GM19324 (cell line): ENCODE results near the gene MYOM3.
"Not testable (repeated sequence)": the region's sequence is repeated elsewhere in the genome, so short reads cannot be mapped to it uniquely, and the experiment has no call there.

ENCODE experiments used
- ATAC-seq: cut with Tn5 transposase; IDR thresholded peaks from one replicate; pipeline ENCODE4 v1.9.1; 2021; ENCODE audit warnings: mild to moderate bottlenecking, moderate library complexity; ENCODE audit not compliant: unreplicated experiment, low FRiP score

Gene MYOM3

DNA sequence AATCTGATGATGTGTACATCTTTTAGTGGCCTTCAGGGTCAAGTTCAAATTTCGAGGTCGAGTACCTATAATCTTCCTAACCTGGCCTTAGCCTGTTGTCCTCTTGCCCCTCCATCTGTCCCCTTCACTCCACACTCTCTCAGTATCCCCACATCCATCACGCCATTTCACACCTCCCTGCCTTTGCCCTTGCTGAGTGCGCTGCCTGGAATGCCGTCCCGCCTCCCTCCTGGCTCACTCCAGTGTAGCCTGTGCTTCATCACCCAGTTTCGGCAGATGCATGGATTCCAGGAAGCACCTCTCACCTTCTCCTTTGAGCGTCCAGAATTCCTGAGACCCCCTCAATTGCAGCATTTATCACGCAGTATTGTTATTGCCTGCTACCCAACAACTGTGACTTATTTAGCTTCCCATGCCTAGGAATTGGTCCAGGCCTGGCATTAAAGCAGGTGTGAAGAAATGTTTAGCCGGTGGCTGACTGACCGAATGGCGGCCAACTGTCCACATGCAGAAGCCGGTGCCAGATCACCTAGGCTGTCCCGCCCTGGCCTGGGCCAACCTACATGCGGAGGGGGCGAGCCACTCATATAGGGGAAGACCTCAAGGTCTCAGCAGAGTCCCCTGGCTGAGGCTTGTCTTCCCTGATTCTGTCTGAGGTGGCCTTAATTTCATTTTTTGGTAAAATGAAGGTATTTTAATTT, 34.5 kb downstream of the MYOM3 start:
- no peak for ATAC-seq

DNA sequence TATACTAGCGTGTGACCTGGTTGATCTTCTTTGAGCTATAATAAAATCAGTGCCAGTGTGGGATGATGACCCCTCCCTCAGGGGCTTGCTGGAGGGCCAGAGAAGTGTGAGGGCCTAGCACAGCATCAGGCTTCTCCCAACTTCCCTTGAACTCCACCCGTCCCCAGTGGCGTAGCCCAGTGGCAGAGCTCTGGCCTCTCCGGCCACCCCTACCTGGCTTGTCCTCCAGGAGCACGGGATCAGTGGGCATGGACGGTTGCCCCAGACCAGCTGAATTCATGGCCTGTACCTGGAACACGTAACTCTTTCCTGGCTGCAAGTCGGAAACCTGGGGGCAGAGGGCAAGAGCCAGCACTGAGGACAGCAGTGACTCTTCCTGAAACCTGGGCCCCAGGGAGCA, 36.0 kb downstream of the MYOM3 start:
- ATAC-seq = no peak

DNA sequence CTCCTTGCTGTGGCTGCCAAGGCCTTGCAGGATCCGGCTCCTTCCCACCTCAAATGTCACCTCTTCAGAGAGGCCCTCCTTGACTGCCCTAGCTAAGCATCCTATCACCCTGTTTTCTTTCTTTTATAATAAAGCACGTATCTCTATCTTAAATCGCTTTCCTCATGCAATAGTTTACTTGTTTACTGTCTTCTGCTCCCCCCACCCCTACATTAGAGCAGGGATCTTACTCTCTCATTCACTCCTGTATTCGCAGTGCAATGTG, 36.4 kb downstream of the MYOM3 start:
- no peak for ATAC-seq

DNA sequence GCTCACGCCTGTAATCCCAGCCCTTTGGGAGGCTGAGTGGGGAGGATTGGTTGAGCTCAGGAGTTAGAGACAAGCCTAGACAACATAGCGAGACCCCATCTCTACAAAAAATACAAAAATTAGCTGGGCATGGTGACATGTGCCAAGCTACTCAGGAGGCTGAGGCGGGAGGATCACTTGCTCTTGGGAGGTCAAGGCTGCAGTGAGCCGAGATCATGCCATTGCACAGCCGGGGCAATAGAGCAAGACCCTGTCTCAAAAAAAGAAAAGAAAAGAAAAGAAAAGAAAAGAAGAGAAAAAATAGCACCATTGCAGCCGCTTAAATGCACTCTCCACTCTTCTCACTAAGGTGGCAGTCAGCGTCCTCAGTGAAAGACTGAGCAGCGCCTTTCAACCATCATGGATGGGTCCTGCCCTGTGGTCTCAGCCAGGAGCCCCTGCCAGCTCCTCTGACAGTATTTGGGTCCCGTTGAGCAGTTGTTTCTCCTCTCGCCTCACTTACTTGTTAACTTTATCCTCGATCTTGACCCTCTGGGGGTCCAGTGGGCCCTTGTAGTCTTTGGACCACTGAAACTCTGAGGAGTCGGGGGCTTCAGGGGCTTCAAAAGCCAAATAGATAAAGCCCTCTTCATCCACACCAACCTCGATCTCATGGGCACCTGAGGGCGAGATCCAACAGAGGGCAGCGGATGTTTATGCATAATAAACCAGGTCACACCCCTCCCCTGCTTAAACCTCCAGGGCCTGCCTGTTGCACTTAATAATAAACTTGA, 36.9 kb downstream of the MYOM3 start:
- no peak for ATAC-seq

DNA sequence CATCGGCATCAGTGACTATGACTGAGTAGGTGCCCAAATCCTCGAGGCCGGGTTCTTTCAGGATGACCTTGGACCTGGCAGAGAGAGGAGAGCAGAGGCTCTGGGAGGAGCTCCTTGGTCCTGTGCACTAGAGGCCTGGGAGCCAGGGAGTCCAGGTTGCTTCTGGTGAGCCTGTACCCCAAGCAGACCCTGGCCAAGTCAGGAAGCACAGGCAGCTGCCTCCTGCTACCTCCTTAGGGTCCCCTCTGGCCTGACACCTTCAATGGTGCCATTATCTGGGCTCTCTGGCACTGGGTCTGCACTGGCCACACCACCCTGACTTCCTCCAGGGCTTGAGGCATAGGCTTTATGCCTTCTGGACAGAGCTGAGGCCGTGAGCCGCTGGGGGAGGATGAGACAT, 37.7 kb downstream of the MYOM3 start:
- no peak for ATAC-seq

DNA sequence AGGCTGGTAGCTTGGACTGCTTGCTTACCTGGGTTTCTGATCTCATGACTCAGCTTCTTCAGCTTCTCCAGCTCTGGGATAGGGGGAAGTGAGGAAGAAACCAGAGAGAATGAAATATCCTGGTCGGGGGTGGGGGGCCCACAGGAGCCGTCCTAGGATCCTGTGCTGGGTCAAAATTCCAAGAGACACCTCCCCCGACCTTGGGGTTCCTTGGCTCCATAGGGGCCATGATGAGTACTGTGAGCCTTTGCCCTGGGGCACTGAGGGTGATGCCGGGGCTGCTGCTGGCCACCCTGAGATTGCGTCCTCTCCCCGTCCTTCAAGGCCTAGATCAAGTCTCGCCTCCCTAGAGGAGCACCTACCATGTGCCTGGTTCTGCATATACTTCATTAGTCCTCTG, 40.0 kb downstream of the MYOM3 start:
- ATAC-seq = no peak

DNA sequence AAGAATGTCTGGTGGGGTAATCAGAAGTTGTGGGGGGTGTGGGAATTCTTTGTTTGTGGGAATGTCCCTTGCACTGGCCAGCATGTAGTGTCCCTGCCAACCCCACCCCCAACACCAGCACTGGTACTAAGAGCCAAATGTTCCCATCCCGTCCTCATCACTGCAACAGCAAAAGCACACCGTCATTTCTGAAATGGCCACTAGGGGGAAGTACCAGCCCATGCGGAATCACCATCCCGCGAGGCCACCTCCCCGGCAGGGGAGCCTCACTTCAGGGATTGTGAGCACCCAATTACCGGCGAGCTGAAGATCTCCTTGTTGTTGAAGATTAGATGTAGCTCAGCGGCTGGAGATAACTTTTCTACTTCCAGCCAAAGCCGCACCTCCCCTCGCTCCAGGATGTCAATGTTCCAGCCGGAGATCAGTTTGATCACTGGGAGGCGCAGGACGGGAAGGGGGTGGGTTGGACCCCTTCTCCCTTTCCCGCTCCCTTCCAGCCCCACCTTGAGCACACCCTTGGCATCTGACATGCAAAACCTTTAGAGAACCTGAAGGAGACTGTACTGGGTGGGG, 41.0 kb downstream of the MYOM3 start:
- no peak for ATAC-seq

DNA sequence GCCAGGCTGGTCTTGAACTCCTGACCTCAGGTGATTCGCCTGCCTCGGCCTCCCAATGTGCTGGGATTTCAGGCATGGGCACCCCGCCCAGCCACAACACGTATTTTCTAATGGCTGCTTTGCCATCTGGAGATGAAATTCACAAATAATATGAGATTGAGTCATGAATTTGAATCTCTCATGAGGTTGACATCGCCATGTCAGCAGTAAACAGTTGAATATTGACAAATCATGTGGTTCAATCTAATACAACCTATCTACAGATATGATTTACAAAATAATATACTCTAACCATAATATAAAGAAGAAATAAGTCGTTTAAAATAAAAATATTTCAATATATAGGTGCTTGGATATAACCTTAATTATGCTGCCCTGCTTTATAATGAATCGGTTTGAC, 42.1 kb downstream of the MYOM3 start:
- no peak for ATAC-seq

DNA sequence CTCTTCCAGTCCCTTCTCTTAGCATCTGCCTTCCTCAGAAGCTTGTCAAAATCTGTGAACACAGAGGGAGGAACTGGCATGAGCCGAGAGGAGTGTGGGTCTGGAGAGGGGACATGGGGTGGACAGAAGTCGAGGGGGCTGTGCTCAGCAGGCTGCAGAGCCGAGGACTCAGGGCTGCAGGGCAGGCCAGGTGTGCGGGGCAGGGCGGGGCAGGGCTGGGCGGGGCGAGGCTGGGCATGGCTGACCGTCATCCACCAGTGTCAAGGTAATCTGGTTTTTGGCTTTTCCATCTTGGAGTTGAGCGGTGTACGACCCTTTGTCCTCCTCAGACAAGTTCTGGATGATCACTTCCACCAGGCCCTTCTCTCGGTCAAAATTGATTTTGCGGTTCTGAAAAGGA, 44.0 kb downstream of the MYOM3 start:
- no peak for ATAC-seq

DNA sequence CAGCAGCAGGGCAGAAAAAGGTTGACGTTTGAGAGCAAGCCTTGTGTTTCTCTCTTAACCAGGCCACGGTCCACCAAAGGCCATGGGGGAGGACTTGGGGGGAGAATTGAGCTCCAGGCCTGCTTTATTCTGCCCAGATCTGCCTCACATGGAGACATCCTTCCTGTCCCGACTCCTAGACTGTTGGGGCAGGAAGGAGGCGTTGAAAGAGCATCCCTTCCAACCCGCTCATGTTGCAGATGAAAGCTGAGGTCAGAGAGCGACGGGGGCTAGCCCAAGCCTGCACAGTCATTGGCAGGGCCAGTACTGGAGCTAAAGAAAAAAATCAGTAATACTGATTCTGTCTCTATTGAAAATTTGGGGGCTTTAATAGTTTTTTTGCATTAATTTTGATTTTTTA, 46.6 kb downstream of the MYOM3 start:
- no peak for ATAC-seq

DNA sequence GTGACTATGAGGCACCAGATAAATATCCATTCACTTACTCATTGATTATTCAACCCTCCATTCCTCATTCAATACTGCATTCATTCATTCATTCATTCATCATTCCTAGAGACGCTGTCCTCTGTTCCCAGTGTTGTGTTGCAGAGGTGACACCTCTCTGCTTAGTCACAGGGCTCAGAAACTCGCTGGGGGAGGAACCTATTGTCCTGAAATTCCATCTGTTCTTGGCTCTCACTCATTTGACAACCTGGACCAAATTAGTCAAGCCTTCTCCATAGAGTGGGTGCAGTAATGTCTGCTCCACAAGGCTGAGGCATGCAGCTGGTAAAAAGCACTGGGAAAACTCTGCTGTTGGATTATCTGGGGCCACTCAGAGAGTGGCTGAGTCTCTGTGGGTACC, 49.7 kb downstream of the MYOM3 start:
- ATAC-seq = no peak

DNA sequence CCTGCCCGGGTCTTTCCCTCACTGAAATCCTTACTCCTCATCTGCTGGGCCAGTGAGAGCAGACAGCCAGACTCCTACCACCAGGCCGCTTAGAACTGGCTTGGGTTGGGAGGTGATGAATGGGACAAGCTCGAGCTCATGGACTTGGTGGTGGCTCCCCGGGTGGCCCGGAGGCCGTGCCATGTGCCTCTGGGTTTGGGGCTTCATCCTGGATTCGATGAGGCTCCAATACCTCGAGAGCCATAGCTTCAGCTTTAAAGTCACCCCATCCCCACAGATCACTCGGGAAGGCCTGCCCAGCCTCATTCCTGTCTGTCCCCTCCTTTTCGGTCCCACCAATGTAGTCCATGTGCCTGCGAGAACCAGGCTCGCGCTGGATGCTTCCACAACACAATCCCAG, 51.5 kb downstream of the MYOM3 start:
- ATAC-seq = no peak

DNA sequence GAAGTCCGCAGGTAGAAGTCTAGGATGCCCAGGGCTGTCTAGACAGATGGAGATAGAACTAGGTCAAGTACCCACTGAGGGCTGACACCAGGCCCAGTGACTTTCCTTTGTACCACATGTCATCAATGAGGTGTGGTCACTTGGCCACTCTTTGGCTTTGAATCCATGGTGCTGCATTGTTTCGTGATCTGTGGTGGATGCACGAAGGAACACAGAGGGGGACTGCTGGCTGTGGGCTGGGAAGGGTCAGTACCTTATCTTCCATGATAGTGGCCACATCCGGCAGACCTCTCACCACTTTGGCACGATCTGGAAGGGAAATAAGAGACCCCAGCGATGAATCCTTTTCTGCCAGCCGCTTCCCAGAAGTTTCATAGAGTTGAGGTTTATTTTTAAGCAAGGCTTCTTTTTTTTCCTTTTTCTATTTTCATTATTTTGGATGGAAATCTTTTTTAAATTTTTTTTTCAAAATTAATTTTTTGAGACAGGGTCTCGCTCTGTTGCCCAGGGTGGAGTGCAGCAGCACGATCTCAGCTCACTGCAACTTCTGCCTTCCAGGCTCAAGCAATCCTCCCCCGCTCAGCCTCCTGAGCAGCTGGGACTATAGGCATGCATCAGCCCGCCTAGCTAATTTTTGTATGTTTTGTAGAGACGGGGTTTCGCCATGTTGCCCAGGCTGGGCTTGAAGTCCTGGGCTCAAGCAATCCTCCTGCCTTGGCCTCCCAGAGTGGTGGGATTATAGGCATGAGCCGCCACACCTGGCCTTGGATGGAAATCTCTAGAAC, 53.1 kb downstream of the MYOM3 start:
- no peak for ATAC-seq

DNA sequence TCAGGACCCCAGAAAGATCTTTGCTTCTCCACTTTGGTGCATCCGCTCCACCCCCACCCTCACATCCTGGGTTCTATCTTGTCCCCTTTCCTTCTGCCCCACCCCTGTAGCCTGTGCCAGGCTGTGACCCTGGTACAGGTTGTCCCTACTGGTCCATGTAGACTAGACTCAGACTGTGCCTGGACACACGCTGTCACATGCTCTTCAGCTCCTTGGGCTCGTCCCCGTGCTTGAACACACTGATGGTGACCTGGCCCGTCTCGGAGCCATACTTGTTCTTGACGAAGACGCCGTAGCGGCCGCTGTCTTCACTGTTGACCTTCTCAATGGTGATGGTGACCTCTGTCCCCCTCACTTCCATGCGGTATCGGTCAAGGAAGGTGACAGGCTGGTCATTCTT, 54.8 kb downstream of the MYOM3 start:
- no peak for ATAC-seq

DNA sequence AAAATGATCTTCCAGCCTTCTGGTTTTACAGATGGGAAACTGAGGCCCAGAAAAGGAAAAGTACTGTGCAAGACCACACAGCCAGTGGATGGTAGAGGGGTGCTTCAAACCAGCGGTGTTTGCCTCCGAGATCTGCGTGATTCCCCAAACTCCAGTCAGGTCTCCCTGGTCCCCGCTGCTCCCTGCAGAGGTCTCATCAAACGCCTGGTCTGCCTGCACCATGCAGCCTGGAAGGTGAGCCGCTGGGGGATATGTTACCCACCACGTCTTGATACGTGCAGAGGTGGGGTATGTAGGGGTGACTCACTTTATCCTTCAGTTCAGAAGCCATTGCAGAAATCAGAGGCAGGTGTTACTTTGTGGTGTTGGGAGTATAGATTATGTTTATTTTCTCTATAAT, 56.3 kb downstream of the MYOM3 start:
- ATAC-seq = no peak

DNA sequence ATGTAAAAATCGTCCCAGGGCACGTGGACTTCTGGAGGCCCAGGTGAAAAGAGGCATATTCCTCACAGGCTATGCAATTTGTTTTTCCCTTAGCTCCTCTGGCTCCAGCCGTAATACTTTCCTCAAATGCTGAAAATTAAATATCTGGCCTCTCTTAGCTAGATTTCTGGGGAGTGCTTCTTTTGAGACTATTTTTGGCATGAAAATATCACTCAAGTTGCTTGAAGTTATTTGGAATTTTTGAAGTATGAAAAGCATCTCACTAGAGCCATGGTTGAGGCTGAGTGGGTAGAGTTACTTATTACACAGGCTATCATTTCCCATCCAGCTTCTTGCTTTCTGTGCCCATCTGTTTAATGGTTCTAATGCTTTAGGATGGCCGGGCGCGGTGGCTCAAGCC, 59.7 kb downstream of the MYOM3 start:
- no peak for ATAC-seq

DNA sequence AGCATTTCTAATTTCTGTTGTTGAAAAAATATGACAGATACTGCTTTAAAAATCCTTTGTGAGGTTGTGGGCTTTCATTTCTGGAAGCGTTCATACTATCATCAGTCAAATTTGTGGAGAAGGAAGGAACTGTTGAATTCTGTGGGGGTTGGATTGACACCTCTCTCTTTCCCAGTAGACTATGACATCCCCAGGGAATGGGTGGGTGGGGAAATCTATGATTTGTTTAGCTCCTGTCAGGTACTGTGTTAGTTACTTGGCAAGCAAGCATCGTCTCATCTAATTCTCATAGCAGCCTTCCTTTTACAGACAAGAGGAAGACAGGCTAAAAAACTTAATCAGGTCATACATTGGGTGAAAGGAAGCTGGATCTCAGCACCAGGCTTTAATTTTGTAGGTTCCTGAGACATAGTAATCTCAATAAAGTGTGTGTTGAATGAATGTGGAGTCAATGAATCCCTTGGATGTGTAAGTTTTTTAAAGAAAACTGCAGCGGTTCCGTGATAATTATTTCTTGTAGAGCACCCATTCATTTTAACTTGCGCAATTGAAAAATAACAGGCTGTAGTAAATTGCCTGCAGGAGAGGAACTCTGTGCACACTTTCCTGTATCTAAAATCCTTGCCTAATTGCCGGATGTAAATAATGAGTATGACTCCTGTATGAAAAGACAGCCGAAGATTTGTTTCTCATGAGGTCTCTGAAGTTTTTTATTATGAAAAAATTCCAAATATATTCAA, 60.6 kb downstream of the MYOM3 start:
- ATAC-seq = no peak

DNA sequence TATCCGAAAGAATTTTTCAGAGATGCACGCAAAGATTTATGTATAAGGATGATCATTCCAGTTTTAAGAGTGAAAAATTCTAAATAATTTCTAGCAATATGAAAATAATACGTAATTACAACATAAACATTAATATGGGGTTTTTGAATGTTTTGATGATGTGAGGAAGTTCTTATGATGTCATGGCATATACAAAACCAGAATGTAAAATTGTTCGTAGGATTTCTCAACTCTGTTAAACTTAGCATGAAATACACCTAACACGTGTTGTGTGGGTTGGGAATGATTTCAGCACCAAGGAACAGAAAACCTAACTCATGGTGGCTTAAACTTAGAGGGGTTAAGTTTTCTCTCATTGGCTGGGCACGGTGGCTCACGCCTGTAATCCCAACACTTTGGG, 62.2 kb downstream of the MYOM3 start:
- ATAC-seq = no peak

DNA sequence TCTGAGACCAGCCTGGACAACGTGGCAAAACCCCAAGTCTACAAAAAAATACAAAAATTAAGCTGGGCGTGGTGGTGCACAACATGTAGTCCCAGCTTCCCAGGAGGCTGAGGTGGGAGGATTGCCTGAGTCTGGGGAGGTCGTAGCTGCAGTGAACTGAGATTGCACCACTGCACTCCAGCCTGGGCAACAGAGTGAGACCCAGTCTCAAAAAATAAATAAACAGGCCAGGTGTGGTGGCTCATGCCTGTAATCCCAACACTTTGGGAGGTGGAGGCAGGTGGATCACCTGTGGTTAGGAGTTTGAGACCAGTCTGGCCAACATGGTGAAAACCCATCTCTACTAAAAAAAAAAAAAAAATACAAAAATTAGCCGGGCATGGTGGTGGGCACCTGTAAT, 63.0 kb downstream of the MYOM3 start:
- not testable (repeated sequence) for ATAC-seq

DNA sequence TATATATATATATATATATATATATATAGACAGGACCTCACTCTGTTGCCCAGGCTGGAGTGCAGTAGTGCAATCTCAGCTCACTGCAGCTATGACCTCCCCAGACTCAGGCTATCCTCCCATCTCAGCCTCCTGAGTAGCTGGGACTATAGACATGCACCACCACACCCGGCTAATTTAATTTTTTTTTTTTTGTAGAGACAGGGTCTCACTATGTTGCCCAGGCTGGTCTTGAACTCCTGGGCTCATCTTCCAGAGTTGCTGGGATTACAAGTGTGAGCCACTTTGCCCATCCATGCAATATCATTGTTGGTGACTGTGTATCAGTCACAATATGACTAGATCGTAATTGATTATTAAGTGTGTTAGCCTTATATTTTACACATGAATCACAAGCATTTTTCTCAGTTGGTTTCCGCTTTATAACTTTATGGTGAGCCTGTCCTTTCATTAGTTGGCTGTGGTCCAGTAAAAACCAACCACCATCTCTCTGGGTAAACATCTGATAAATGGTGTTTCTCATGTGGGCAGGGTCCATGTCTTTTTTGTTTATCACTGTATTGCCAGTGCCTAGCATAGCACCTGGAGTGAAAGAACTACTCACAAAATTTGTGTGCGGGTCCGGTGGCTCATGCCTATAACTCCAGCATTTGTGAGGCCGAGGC, 63.6 kb downstream of the MYOM3 start:
- ATAC-seq = no peak
